Activated T-cell treated with anti-CD3 and anti-CD28 coated beads, Interleukin-2, amount 50 U/mL, for 1 hour (primary cell): Measurements from ENCODE around the gene IFNLR1.

Experiments used
- DNase-seq: peaks from one replicate; pipeline ENCODE4 v3.0.0-alpha.2; 2020

Gene IFNLR1

GRCh38 chr1:24147194-24147593, 39.9 kb downstream of the IFNLR1 start:
- no peak for DNase-seq

- no peak for DNase-seq
Observed at GRCh38 chr1:24142546-24143534, 44.2 kb downstream of the IFNLR1 start, which contains the start of gene IL22RA1. Gene IL22RA1 (minus strand): TSS chr1:24143140. CDS start chr1:24143082, 58 bp downstream.

GRCh38 chr1:24141311-24141997, 45.6 kb downstream of the IFNLR1 start:
- no peak for DNase-seq

- no peak for DNase-seq
Observed at GRCh38 chr1:24140741-24141181, 46.3 kb downstream of the IFNLR1 start.

GRCh38 chr1:24139841-24140425, 47.2 kb downstream of the IFNLR1 start:
- DNase-seq = no peak

- no peak for DNase-seq
Observed at GRCh38 chr1:24139222-24139489, 47.9 kb downstream of the IFNLR1 start.

- no peak for DNase-seq
Observed at GRCh38 chr1:24138476-24139221, 48.4 kb downstream of the IFNLR1 start.

GRCh38 chr1:24136956-24137539, 50.0 kb downstream of the IFNLR1 start:
- no peak for DNase-seq

GRCh38 chr1:24134376-24134775, 52.7 kb downstream of the IFNLR1 start:
- no peak for DNase-seq

- no peak for DNase-seq
Observed at GRCh38 chr1:24133819-24134218, 53.3 kb downstream of the IFNLR1 start.

- DNase-seq = no peak
Observed at GRCh38 chr1:24130385-24130784, 56.7 kb downstream of the IFNLR1 start.

GRCh38 chr1:24127801-24128363, 59.2 kb downstream of the IFNLR1 start:
- no peak for DNase-seq

GRCh38 chr1:24127134-24127800, 59.8 kb downstream of the IFNLR1 start:
- no peak for DNase-seq

GRCh38 chr1:24126672-24127023, 60.4 kb downstream of the IFNLR1 start:
- DNase-seq = no peak

GRCh38 chr1:24126018-24126671, 60.9 kb downstream of the IFNLR1 start:
- DNase-seq = no peak

GRCh38 chr1:24125456-24125855, 61.6 kb downstream of the IFNLR1 start:
- no peak for DNase-seq

GRCh38 chr1:24124980-24125379, 62.1 kb downstream of the IFNLR1 start:
- DNase-seq = no peak

- no peak for DNase-seq
Observed at GRCh38 chr1:24123611-24124010, 63.5 kb downstream of the IFNLR1 start.

- no peak for DNase-seq
Observed at GRCh38 chr1:24122776-24123175, 64.3 kb downstream of the IFNLR1 start.

- DNase-seq = no peak
Observed at GRCh38 chr1:24121406-24121805, 65.7 kb downstream of the IFNLR1 start.

GRCh38 chr1:24120965-24121364, 66.1 kb downstream of the IFNLR1 start:
- no peak for DNase-seq
